Caco-2 (cell line): ENCODE data around the gene ANAPC5. TPM values are rescaled to one million over a fixed set of nuclear protein-coding genes. Genes with fewer than 3 reads are reported as not detected.

ENCODE experiments used
- BruUV-seq: library from RNA; stranded (reverse); fragments of 400-500 nt; replicated peaks from 2 replicates; lab custom pipeline; 2021; lab: Mats Ljungman, UMichigan
- CTCF ChIA-PET: fragments of 300-600 bp; sonication (Branson Sonifier 250); formaldehyde crosslinking; loops from one replicate; lab custom pipeline; 2022; ENCODE audit warnings: antibody characterized with exemption; lab: Charles Lee
- POLR2A ChIA-PET: fragments of 300-600 bp; sonication (Branson Sonifier 250); formaldehyde crosslinking; loops from one replicate; lab custom pipeline; 2022; ENCODE audit warnings: antibody characterized with exemption; lab: Charles Lee
- DNase-seq, 2 experiments: peaks; one replicate each; pipeline versions ENCODE4 v3.0.0 to v3.0.0-alpha.2; 2020 to 2022
- H3K27me3 ChIP-seq: replicated peaks from 2 replicates; pipeline ENCODE4 v1.6.0; 2011; ENCODE audit warnings: low read length; ENCODE audit not compliant: control insufficient read depth, insufficient read depth
- H3K36me3 ChIP-seq: 2 replicates; pipeline ENCODE4 v1.5.1; 2011; ENCODE audit warnings: low read length; ENCODE audit not compliant: control insufficient read depth, insufficient read depth
- H3K4me1 ChIP-seq: fragments of 250-450 bp; sonication (Bioruptor Pico); 2 replicates; pipeline ENCODE4 v1.5.1; 2020; ENCODE audit warnings: mild to moderate bottlenecking
- H3K4me3 ChIP-seq: 2 replicates; pipeline ENCODE4 v1.5.1; 2011; ENCODE audit warnings: low read depth, mild to moderate bottlenecking, control low read depth, low read length
- H3K9me3 ChIP-seq: fragments of 250-450 bp; sonication (Bioruptor Pico); 2 replicates; pipeline ENCODE4 v1.5.1; 2020; ENCODE audit warnings: mild to moderate bottlenecking, moderate library complexity
- H3K27ac Mint-ChIP-seq: one replicate; pipeline ENCODE4 v1.8.0; 2022; ENCODE audit warnings: mixed read lengths; ENCODE audit not compliant: unreplicated experiment
- H3K27me3 Mint-ChIP-seq: one replicate; pipeline ENCODE4 v1.8.0; 2022; ENCODE audit warnings: mixed read lengths; ENCODE audit not compliant: insufficient read depth, unreplicated experiment
- H3K36me3 Mint-ChIP-seq: one replicate; pipeline ENCODE4 v1.8.0; 2022; ENCODE audit warnings: mild to moderate bottlenecking, mixed read lengths; ENCODE audit not compliant: insufficient read depth, unreplicated experiment
- H3K4me1 Mint-ChIP-seq: one replicate; pipeline ENCODE4 v1.8.0; 2022; ENCODE audit warnings: low read depth, mixed read lengths; ENCODE audit not compliant: unreplicated experiment
- H3K4me3 Mint-ChIP-seq: one replicate; pipeline ENCODE4 v1.8.0; 2022; ENCODE audit warnings: mild to moderate bottlenecking, moderate library complexity, mixed read lengths; ENCODE audit not compliant: unreplicated experiment
- H3K9me3 Mint-ChIP-seq: one replicate; pipeline ENCODE4 v1.8.0; 2022; ENCODE audit warnings: mixed read lengths; ENCODE audit not compliant: unreplicated experiment
- CTCF ChIP-seq, 2 experiments: fragments of 200-600 bp in 1 of 2; IDR thresholded peaks; 1 replicate in 1 of 2; 2 replicates in 1 of 2; pipeline versions ENCODE4 v1.5.1 to v1.8.0; 2011 to 2022; ENCODE audit warnings: antibody characterized with exemption in 1 of 2, control low read depth in 1 of 2, inconsistent platforms in 1 of 2, low read depth in 1 of 2, low read length in 1 of 2, mild to moderate bottlenecking in 1 of 2, moderate library complexity in 1 of 2; ENCODE audit not compliant: insufficient read depth in 1 of 2, severe bottlenecking in 1 of 2, unreplicated experiment in 1 of 2
- intact Hi-C: fragments of 100-400 bp; cut with micrococcal nuclease; formaldehyde crosslinking; loops from one replicate; pipeline ENCODE4 v1.10.0; 2022; ENCODE audit not compliant: unreplicated experiment
- total RNA-seq: library from RNA; stranded (reverse); gene quantifications from 2 replicates; pipeline ENCODE4 v1.2.3, GENCODE V29; 2022

Gene ANAPC5
- total RNA-seq, 1 experiment from 2014 or later = 106 TPM

- no peak for TF ChIP-seq CTCF (IDR thresholded peaks at IDR 0.05; ENCODE audit: insufficient read depth in 1 of 2, low read depth in 1 of 2, low read length in 1 of 2, severe bottlenecking in 1 of 2, unreplicated experiment in 1 of 2)
- Mint-ChIP-seq H3K27ac (no peak overlapping the region), H3K4me3 (no peak overlapping the region), H3K4me1 (no peaks in the 10 kb centered on the region), H3K9me3 (no peaks in the 10 kb centered on the region), H3K27me3 (no peaks in the 10 kb centered on the region), H3K36me3 (peaks cover 71% of the 10 kb centered on the region)
- H3K4me3 ChIP-seq = no peak overlapping the region
- no TSS peak for BruUV-seq
- POLR2A ChIA-PET = no interaction called here
- no peaks in the 10 kb centered on the region for H3K36me3 ChIP-seq
- no peak for DNase-seq
- no peaks in the 10 kb centered on the region for H3K4me1 ChIP-seq
- no peaks in the 10 kb centered on the region for H3K27me3 ChIP-seq
- intact Hi-C loops = no loop called here
- H3K9me3 ChIP-seq = no peaks in the 10 kb centered on the region
- CTCF ChIA-PET = no interaction called here
Measured at GRCh38 chr12:121344506-121344905, 7.7 kb downstream of the ANAPC5 start.

DNA sequence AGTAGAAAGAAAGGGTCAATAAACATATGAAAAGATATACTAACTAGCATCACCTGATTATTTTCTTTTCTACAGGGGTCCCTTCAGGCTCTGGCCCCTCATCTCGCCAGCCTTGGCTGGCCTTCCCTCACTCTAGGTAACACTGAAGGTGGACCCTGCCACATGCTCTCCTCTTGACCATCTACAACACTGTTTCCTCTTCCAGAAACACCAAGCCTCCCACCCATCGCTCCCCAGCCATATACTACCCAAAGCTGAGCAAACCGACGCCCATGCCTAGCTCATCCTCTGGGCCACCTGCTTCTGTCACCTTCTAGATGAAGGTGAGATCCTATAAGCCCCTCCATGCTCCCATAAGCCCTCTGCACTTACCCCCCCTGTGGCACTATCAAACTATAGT lies 14.8 kb downstream of the ANAPC5 start:
- Histone ChIP-seq H3K4me3 (no peak overlapping the region), H3K9me3 (no peaks in the 10 kb centered on the region), H3K27me3 (no peaks in the 10 kb centered on the region), H3K4me1 (no peaks in the 10 kb centered on the region), H3K36me3 (peaks cover 1% of the 10 kb centered on the region)
- H3K9me3 Mint-ChIP-seq = no peaks in the 10 kb centered on the region
- BruUV-seq = no TSS peak
- intact Hi-C loops = no loop called here
- no peaks in the 10 kb centered on the region for H3K27me3 Mint-ChIP-seq
- no peaks in the 10 kb centered on the region for H3K4me1 Mint-ChIP-seq
- no peak overlapping the region for H3K4me3 Mint-ChIP-seq
- DNase-seq = no peak
- ChIA-PET POLR2A (no interaction called here), CTCF (no interaction called here)
- H3K27ac Mint-ChIP-seq = peak overlapping the region; percentile 8
- no peak for TF ChIP-seq CTCF (IDR thresholded peaks at IDR 0.05; ENCODE audit: insufficient read depth in 1 of 2, low read depth in 1 of 2, low read length in 1 of 2, severe bottlenecking in 1 of 2, unreplicated experiment in 1 of 2)
- peaks cover 68% of the 10 kb centered on the region for H3K36me3 Mint-ChIP-seq

GRCh38 chr12:121334513-121335343 lies 17.5 kb downstream of the ANAPC5 start:
- no peak overlapping the region for H3K27ac Mint-ChIP-seq
- H3K36me3 Mint-ChIP-seq = peaks cover 72% of the 10 kb centered on the region
- no peaks in the 10 kb centered on the region for H3K4me1 Mint-ChIP-seq
- Histone ChIP-seq H3K36me3 (peaks cover 1% of the 10 kb centered on the region), H3K27me3 (no peaks in the 10 kb centered on the region), H3K4me1 (no peaks in the 10 kb centered on the region), H3K4me3 (no peak overlapping the region), H3K9me3 (no peaks in the 10 kb centered on the region)
- CTCF ChIA-PET = interaction anchor here (0.6 to 1.5 kb wide), 7 partner anchors 17 to 112 kb away, joined by 3 to 21 read pairs (median 5); partner anchors contain the start of genes ANAPC5 and RNF34
- no peaks in the 10 kb centered on the region for H3K9me3 Mint-ChIP-seq
- TF ChIP-seq CTCF (IDR thresholded peaks at IDR 0.05; ENCODE audit: insufficient read depth in 1 of 2, low read depth in 1 of 2, low read length in 1 of 2, severe bottlenecking in 1 of 2, unreplicated experiment in 1 of 2) = peak; percentile 68 to 71
- BruUV-seq = no TSS peak
- POLR2A ChIA-PET = no interaction called here
- H3K27me3 Mint-ChIP-seq = no peaks in the 10 kb centered on the region
- DNase-seq = peak in 1 of 2 experiments; percentile 58
- intact Hi-C loops = loop anchor here (1.0 kb wide), 1 partner anchor 109 kb away; no protein-coding TSS in a partner anchor
- no peak overlapping the region for H3K4me3 Mint-ChIP-seq
